ENCODE data around the gene PRKCD.

PRKCD gene

DNA sequence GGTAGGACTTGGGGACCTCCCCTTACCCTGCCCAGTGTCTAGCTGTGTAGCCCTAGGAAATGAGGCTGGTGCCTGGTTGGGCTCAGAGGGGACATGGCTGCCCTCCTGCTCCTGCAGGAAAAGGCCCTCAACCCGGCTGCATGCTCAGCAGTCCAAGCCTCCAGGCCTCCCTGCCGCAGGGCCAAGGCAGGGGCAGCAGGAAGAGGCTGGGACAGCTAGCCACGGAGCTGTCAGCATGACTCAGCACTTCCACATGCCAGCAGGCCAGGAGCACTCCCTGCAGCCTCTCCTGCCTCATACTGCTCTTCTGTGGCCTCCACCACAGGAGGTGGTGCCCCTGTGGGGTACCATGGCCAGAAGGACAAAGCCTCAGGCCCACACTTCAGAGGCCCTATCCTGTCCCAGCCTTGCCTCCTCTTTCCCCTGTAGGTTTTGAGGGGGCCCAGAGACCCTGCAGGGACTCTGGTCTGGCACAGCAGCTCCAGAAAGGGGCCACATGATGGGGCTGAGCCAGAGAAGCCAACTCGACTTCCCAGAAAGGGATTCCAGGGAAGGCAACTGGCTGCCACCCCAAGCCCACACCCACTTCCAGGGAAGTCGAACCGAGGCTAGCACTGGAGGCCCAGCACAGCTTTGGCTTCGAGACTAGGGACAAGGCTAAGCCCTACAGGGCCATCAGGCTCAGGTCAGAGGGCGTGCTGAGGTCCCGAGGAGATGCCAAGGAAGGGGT, 75.3 kb downstream of the PRKCD start:
- DNase-seq, result no peak

GRCh38 chr3:53238051-53238850, 77.2 kb downstream of the PRKCD start:
- DNase-seq, result no peak

DNA sequence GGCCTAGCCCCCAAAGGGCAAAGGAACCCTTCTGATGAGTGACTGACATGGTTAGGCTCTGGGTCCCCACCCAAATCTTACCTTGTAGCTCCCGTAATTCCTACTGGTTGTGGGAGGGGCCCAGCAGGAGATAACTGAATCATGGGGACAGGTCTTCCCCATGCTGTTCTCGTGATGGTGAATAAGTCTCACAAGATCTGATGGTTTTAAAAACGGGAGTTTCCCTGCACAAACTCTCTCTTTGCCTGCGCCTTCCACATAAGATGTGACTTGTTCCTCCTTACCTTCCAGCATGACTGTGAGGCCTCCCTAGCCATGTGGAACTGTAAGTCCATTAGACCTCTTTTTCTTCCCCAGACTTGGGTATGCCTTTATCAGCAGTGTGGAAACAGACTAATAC, 77.9 kb downstream of the PRKCD start:
- DNase-seq, result no peak

- DNase-seq, result no peak
Observed at GRCh38 chr3:53239800-53240199, 78.8 kb downstream of the PRKCD start.

DNA sequence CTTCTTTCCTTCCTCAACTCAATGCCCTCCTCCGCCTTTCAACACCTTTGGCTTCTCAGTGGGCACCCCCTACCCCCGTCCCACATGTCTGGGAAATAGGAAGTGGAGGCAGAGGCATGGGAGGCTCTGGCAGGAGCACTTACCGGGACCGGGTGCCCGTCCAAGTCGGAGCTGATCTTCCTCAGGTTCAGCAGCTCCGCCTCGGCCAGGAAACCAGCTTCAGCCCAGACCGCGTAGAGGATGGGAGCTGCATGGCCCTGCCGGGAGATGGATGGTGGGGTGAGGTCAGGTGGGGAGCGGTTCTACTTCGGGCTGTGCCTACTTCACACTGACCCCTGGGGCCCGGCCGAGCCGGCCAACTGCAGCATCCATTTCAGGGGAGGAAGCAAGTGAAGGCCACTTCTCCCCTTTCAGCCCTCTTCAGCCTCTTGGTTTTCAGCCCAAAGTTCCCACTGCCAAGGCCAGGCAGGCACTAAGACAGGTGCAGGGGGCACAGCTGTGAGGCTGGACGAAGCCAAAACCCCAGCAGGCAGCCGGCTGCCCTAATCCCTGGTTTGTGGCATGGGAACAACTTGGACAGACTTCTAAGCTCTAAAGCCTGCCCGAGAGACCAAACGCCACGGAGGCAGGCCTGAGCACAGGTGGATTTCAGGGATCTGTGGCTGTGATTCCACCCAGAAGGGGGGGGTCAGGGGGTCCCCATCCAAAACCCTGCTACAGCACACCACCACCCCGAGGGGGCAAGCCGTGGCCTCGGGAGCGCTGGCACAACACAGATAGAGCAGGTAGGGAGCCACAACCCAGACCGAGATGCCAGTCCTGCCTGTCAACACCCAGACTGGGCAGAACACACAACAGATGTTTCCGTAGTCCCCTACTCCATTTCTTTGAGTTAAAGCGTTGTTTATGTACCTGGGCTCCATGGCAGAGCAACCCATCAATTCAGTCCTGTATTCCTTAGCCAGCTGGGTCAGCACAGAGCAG, 80.3 kb downstream of the PRKCD start:
- no peak for DNase-seq

DNA sequence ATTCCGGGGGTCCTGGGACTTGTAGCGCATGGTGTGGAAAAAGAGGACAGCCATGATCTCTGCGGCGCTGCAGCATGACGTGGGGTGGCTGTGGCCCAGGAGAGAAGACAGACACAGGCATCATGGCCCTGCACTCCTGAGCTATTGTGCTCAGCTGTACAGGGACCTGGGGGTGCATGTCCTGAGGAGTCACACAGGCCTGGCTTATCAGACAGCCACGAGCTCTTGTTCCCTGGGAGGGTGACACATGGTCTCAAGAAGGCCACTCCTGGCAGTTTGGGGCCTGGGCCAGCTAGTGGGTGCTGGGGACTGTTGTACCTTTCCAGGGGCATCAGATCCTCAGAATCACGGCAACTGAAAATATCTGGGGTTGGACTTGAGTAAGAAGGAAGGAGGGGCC, 81.1 kb downstream of the PRKCD start:
- no peak for DNase-seq

Data from NK-92 treated with Interleukin-12 subunit alpha and Interleukin-12 subunit beta, amount 100 ng/mL, for 24 hours (cell line).